Activated naive CD8-positive, alpha-beta T cell treated with anti-CD3 and anti-CD28 coated beads for 36 hours (primary cell): ENCODE data around the gene RHOH. TPM values are rescaled to one million over a fixed set of nuclear protein-coding genes. Genes with fewer than 3 reads are reported as not detected.

ENCODE experiments used
- DNase-seq: peaks from one replicate; pipeline ENCODE4 v3.0.0; 2021
- H3K27ac Mint-ChIP-seq: one replicate; pipeline ENCODE4 v1.8.0; 2022; ENCODE audit warnings: mild to moderate bottlenecking, moderate library complexity, mixed read lengths
- H3K27me3 Mint-ChIP-seq: one replicate; pipeline ENCODE4 v1.8.0; 2022; ENCODE audit warnings: mild to moderate bottlenecking, mixed read lengths
- H3K36me3 Mint-ChIP-seq: one replicate; pipeline ENCODE4 v1.8.0; 2021; ENCODE audit warnings: mild to moderate bottlenecking, mixed read lengths
- H3K4me1 Mint-ChIP-seq: one replicate; pipeline ENCODE4 v1.8.0; 2021; ENCODE audit warnings: mixed read lengths
- H3K4me3 Mint-ChIP-seq: one replicate; pipeline ENCODE4 v1.8.0; 2022; ENCODE audit warnings: mild to moderate bottlenecking, moderate library complexity, mixed read lengths
- H3K9me3 Mint-ChIP-seq: one replicate; pipeline ENCODE4 v1.8.0; 2022; ENCODE audit warnings: mixed read lengths
- total RNA-seq, 2 experiments: library from RNA; stranded (reverse); gene quantifications; one replicate each; pipeline ENCODE4 v1.2.3, GENCODE V29; 2021

RHOH gene
- total RNA-seq, 2 experiments from 2014 or later = 112 to 114 TPM

- Mint-ChIP-seq H3K27me3 (peaks cover 3% of the 10 kb centered on the region), H3K4me3 (peak overlapping the region; percentile 78), H3K4me1 (peaks cover 87% of the 10 kb centered on the region), H3K9me3 (peaks cover 5% of the 10 kb centered on the region), H3K27ac (peak overlapping the region; percentile 97), H3K36me3 (peaks cover 71% of the 10 kb centered on the region)
- DNase-seq = no peak
Measured at GRCh38 chr4:40231316-40231863, 34.6 kb downstream of the RHOH start.

DNA sequence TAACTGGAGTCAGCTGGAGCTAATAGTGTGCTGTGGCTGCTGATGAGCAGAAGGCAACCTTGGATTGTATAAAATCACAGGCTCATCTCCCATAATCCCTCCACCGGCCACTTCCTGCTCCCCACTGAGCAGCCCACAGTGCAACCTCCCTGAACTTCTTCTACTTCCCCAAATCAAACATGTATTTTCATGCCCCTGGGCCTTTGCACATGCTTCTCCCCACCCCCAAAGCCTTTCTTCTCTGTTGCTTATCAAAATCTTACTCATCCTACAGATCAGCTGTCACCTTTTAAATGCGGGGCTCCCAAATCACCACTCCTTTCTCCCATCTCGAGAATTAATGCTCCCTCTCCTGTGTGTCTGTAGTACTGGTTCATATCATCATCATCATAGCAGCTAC, 35.8 kb downstream of the RHOH start:
- H3K9me3 Mint-ChIP-seq = peaks cover 3% of the 10 kb centered on the region
- peaks cover 70% of the 10 kb centered on the region for H3K36me3 Mint-ChIP-seq
- peak overlapping the region; percentile 97 for H3K27ac Mint-ChIP-seq
- H3K4me3 Mint-ChIP-seq = peak overlapping the region; percentile 56
- H3K4me1 Mint-ChIP-seq = peaks cover 88% of the 10 kb centered on the region
- H3K27me3 Mint-ChIP-seq = no peaks in the 10 kb centered on the region
- DNase-seq = no peak

DNA sequence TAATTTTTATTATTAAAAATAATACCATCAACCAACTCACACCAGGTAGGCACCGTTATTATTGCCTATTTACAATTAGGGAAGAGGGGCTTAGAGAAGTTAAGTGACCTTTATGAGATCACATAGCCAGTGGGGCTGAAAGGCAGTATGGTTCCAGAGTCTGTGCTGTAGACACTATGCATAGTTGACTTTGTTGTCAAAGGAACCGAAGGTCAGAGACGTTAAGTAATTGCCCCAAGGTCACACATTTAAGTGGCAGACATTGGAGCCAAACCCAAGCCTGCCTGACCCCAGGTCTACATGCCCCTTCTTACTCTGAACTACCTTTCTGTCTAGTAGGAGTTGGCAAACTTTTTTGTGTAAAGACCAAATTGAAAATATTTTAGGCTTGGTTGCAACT, 36.4 kb downstream of the RHOH start:
- H3K27me3 Mint-ChIP-seq = no peaks in the 10 kb centered on the region
- H3K4me3 Mint-ChIP-seq = peak overlapping the region; percentile 12
- no peak for DNase-seq
- peaks cover 74% of the 10 kb centered on the region for H3K36me3 Mint-ChIP-seq
- peaks cover 90% of the 10 kb centered on the region for H3K4me1 Mint-ChIP-seq
- H3K9me3 Mint-ChIP-seq = peaks cover 3% of the 10 kb centered on the region
- H3K27ac Mint-ChIP-seq = peak overlapping the region; percentile 68

DNA sequence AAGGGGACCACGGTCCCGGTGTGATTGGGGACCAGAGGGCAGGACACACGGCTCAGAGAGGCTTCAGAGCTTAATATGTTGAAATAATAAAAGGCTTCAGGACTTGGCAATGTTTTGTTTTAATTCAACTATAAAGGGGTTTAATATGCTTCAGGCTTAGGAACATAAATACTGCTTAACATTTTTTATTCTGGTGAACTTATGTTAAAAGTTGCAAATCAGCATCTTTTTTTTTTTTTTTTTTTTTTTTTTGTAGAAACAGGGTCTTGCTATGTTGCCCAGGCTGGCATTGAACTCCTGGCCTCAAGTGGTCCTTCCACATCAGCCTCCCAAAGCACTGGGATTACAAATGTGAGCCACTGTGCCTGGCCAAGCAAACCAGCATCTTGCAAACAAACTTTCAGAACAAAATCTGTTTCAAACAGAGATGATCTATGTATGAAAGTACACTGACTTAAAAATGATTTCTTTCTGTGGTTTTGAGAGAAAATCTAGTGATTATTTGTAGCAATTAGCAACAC, 37.7 kb downstream of the RHOH start:
- peaks cover 74% of the 10 kb centered on the region for H3K36me3 Mint-ChIP-seq
- H3K4me3 Mint-ChIP-seq = peak overlapping the region; percentile 52
- H3K9me3 Mint-ChIP-seq = peaks cover 3% of the 10 kb centered on the region
- DNase-seq = no peak
- H3K27ac Mint-ChIP-seq = peak overlapping the region; percentile 92
- H3K4me1 Mint-ChIP-seq = peaks cover 88% of the 10 kb centered on the region
- no peaks in the 10 kb centered on the region for H3K27me3 Mint-ChIP-seq

DNA sequence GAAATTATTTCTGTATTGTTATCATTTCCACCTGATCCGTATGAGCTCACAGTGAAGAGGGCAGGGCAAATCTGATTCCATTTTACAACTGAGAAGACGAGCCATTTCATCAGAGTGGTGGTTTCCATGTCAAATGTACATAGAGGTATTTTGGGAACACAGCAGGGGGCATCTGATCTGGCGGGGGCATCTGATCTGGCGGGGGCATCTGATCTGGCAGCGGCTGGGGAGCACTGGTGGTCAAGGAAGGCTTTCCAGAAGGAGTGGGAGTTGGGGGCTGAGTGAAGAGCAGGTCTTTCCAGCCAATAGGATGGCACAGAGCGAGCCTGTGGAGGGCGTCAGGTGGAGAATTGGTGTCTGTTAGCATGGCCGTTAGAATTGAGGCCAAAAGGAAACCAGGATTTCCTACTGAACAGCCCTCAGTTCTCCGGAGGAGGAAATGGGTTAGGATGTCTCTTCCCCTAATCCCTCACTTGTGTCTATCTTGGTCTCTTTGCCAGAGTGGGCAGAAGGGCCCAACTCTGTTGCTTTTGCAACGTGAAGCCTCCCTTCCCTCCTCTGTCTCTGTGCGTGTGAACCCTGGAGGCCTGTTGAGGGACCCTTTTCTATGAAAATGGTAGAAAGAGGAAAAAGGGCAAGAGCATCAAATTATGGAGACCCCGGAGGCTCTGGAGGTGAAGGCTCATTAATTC, 41.3 kb downstream of the RHOH start:
- no peak for DNase-seq
- no peaks in the 10 kb centered on the region for H3K9me3 Mint-ChIP-seq

DNA sequence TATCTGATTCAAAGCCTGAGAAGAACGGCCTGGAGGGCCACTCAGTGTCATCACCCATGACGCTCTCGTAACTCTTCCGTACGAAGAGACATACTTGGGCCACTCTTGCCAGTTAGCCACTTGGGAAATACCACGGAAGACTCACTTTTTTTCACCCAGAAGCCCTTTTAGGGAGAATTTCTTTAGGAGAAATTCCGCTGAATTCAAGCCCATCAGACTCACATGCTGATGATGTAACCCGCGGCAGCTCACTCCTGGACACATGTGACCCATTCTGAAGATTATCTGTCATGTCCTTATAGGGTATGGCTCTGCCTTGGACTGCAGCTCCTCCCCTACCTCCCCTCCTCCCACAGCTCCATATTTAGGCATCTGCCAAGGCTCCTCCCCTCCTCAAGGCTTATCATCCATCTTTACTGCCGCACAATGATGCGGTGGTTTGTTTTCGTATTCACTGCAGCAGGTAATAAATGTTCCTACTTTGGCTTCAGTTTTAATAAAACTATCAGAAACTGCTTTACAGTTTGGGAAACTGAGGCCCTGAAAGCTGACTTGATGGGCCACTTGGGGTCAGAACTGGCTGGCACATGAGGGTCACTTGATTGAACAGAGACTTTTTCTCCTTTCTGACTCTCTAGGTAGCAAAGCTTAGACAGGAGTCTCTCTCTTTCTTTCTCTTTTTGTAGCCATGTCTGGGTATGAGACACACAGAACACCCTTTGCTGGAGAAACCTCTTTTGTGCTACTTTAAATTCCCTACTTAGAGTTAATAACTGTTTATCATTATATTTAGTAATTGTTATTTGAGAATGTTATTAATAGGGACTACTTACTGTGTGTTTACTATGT, 42.1 kb downstream of the RHOH start:
- peaks cover 86% of the 10 kb centered on the region for H3K4me1 Mint-ChIP-seq
- H3K9me3 Mint-ChIP-seq = no peaks in the 10 kb centered on the region
- H3K4me3 Mint-ChIP-seq = peak overlapping the region; percentile 78
- H3K36me3 Mint-ChIP-seq = peaks cover 83% of the 10 kb centered on the region
- H3K27me3 Mint-ChIP-seq = no peaks in the 10 kb centered on the region
- DNase-seq = peak; percentile 83
- peak overlapping the region; percentile 97 for H3K27ac Mint-ChIP-seq

More for the DNA sequence above, 41.3 kb downstream of the RHOH start:
- H3K36me3 Mint-ChIP-seq = peaks cover 77% of the 10 kb centered on the region
- peak overlapping the region; percentile 97 for H3K27ac Mint-ChIP-seq
- peak overlapping the region; percentile 78 for H3K4me3 Mint-ChIP-seq
- no peaks in the 10 kb centered on the region for H3K27me3 Mint-ChIP-seq
- H3K4me1 Mint-ChIP-seq = peaks cover 86% of the 10 kb centered on the region

- Mint-ChIP-seq H3K4me3 (peak overlapping the region; percentile 78), H3K27ac (peak overlapping the region; percentile 97), H3K4me1 (peaks cover 84% of the 10 kb centered on the region), H3K36me3 (peaks cover 81% of the 10 kb centered on the region), H3K27me3 (no peaks in the 10 kb centered on the region), H3K9me3 (no peaks in the 10 kb centered on the region)
- no peak for DNase-seq
Measured at GRCh38 chr4:40240040-40240653, 43.3 kb downstream of the RHOH start.

GRCh38 chr4:40241026-40241425, 44.2 kb downstream of the RHOH start:
- no peak for DNase-seq
- Mint-ChIP-seq H3K4me3 (peak overlapping the region; percentile 81), H3K9me3 (no peaks in the 10 kb centered on the region), H3K27me3 (no peaks in the 10 kb centered on the region), H3K36me3 (peaks cover 85% of the 10 kb centered on the region), H3K27ac (peak overlapping the region; percentile 93), H3K4me1 (peaks cover 88% of the 10 kb centered on the region)

DNA sequence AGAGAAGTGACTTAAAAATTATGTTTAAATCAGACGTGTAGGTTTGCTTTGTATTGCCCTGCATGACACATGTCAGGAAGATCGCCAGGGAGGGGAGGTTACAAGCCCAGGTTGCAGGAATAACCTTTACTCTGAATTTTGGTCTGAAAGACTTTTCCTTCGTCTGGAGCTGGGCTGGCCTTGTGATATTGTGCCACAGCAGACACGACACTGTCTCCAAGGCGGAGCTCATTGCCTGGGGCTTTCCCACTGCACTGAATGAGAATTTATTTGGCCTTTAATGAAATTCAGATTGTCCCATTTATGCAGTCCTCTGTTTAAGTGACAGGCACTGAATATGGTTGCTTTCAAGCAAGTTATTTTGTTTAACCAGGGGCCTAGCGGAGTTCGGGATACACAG, 45.1 kb downstream of the RHOH start:
- peak overlapping the region; percentile 81 for H3K4me3 Mint-ChIP-seq
- H3K27me3 Mint-ChIP-seq = no peaks in the 10 kb centered on the region
- peaks cover 86% of the 10 kb centered on the region for H3K36me3 Mint-ChIP-seq
- peaks cover 88% of the 10 kb centered on the region for H3K4me1 Mint-ChIP-seq
- DNase-seq = no peak
- H3K9me3 Mint-ChIP-seq = no peaks in the 10 kb centered on the region
- peak overlapping the region; percentile 93 for H3K27ac Mint-ChIP-seq

DNA sequence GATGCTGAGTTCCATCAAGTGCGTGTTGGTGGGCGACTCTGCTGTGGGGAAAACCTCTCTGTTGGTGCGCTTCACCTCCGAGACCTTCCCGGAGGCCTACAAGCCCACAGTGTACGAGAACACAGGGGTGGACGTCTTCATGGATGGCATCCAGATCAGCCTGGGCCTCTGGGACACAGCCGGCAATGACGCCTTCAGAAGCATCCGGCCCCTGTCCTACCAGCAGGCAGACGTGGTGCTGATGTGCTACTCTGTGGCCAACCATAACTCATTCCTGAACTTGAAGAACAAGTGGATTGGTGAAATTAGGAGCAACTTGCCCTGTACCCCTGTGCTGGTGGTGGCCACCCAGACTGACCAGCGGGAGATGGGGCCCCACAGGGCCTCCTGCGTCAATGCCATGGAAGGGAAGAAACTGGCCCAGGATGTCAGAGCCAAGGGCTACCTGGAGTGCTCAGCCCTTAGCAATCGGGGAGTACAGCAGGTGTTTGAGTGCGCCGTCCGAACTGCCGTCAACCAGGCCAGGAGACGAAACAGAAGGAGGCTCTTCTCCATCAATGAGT, 46.6 kb downstream of the RHOH start:
- peak overlapping the region; percentile 93 for H3K27ac Mint-ChIP-seq
- DNase-seq = no peak
- no peaks in the 10 kb centered on the region for H3K27me3 Mint-ChIP-seq
- H3K36me3 Mint-ChIP-seq = peaks cover 82% of the 10 kb centered on the region
- H3K4me1 Mint-ChIP-seq = peaks cover 80% of the 10 kb centered on the region
- no peaks in the 10 kb centered on the region for H3K9me3 Mint-ChIP-seq
- H3K4me3 Mint-ChIP-seq = peak overlapping the region; percentile 81

DNA sequence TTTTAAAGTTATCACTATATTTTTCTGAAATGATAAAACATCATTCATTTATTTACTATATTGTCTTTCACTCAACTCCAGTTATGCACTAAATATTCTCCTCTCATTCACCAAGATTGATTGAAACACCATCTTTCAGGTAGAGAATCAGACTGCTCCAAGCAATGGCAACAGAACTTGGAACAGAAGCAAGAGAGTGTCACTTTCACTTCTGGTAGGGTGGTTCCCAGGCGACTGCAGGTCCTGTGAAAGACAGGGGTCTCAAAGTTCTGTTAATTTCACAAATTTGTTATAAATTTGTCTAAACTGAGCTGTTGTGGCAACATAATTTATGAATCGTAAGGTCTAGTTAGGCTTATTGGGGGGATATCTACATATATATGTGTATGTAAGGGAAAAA, 47.8 kb downstream of the RHOH start:
- H3K4me3 Mint-ChIP-seq = peak overlapping the region; percentile 83
- H3K27ac Mint-ChIP-seq = peak overlapping the region; percentile 97
- peaks cover 81% of the 10 kb centered on the region for H3K36me3 Mint-ChIP-seq
- H3K27me3 Mint-ChIP-seq = no peaks in the 10 kb centered on the region
- H3K4me1 Mint-ChIP-seq = peaks cover 82% of the 10 kb centered on the region
- H3K9me3 Mint-ChIP-seq = no peaks in the 10 kb centered on the region
- DNase-seq = no peak

DNA sequence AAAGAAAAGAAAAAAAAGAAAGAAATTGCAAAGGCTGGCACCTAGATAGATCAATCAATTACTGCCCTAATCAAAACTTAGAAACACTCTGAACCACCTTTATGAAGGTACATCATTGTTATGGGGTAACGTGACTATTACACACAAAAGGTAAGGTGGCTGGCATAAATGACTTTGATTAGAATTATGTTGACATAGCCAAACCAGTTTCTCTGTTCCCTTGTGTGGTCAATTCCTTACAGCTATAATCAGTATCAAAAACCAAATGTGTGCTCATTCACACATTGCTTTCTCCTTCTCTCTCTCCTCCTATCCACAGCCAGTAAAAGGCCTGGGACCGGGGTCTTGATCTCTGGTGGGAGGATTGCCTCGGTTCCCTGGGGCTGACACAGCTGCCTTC, 48.7 kb downstream of the RHOH start:
- H3K27me3 Mint-ChIP-seq = no peaks in the 10 kb centered on the region
- peaks cover 80% of the 10 kb centered on the region for H3K4me1 Mint-ChIP-seq
- DNase-seq = no peak
- H3K9me3 Mint-ChIP-seq = no peaks in the 10 kb centered on the region
- H3K4me3 Mint-ChIP-seq = peak overlapping the region; percentile 83
- H3K36me3 Mint-ChIP-seq = peaks cover 72% of the 10 kb centered on the region
- H3K27ac Mint-ChIP-seq = peak overlapping the region; percentile 97

DNA sequence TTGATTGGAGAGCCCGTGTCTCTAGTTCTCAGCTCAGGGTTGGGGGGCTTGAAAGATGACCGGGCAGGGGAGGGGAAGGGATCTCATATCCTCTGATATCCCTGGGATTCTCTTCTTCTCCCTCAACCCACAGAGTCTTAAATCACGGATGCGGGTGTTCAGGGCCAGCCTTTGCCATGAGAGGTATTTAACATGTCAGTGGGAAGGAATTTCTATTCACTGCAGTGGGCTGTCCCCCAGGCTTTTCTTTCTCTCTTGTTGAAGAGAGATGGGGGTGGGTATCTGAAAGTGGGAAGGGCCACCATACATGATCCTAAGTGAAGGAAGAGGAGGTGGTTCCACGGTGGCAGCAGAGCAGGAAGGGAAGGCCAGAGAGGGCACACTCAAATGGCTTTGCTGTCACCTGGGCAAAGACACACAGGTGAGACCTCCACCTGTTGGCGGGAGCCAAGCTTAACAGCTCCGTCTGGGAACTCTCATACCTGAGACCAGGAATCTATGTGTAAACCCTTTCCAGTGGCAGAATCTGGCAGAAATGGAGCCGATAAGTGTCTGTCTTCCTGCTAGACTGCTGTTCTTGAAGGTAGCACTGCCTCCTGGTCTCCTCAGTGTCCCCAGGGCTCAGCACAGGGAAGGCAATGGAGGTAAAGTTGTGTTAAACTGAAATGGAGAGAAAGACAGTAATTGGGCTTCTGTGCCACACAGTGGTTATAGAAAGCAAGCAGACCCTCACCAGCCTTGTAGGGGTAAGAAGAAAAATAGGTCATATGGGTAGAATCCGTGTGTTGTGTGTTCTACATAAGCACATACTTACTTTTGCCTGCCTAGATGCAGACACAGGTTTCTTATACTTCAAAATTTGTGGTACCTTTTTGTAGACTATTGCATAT, 49.4 kb downstream of the RHOH start:
- Mint-ChIP-seq H3K4me3 (peak overlapping the region; percentile 83), H3K27ac (peak overlapping the region; percentile 97), H3K4me1 (peaks cover 81% of the 10 kb centered on the region), H3K9me3 (no peaks in the 10 kb centered on the region), H3K27me3 (no peaks in the 10 kb centered on the region), H3K36me3 (peaks cover 72% of the 10 kb centered on the region)
- DNase-seq = no peak

DNA sequence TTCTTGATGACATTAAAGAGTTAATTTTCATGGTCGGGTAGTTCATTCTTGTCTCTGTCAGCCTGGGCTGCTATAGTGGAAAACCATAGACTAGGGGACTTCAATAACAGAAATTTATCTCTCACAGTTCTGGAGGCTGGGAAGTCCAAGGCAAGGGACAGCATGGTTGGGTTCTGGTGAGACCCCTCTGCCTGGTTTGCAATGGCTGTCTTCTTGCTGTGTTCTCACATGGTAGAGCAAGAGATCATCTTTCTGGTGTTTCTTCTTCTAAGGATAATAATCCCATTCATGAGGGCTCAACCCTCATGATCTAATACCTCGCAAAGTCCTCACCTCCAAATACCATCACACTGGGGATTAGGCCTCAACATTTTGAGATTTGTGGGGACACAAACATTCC, 50.1 kb downstream of the RHOH start:
- Mint-ChIP-seq H3K36me3 (peaks cover 68% of the 10 kb centered on the region), H3K9me3 (peaks cover 1% of the 10 kb centered on the region), H3K4me1 (peaks cover 80% of the 10 kb centered on the region), H3K4me3 (peak overlapping the region; percentile 83), H3K27ac (peak overlapping the region; percentile 97), H3K27me3 (no peaks in the 10 kb centered on the region)
- DNase-seq = no peak
